Nephron (organoid): ENCODE data around the gene TBXAS1.

Experiments
- H3K27ac Mint-ChIP-seq, 3 experiments: 2 replicates each; pipeline ENCODE4 v1.8.0; 2020; ENCODE audit warnings: mixed read lengths in 3 of 3, mild to moderate bottlenecking in 2 of 3, moderate library complexity in 1 of 3
- H3K27me3 Mint-ChIP-seq: 2 replicates; pipeline ENCODE4 v1.8.0; 2021; ENCODE audit warnings: low read depth, mild to moderate bottlenecking, moderate library complexity, mixed read lengths
- H3K36me3 Mint-ChIP-seq: 2 replicates; pipeline ENCODE4 v1.8.0; 2020; ENCODE audit warnings: low read depth, mixed read lengths
- H3K4me1 Mint-ChIP-seq: 2 replicates; pipeline ENCODE4 v1.8.0; 2020; ENCODE audit warnings: mixed read lengths
- H3K4me3 Mint-ChIP-seq, 3 experiments: 2 replicates each; pipeline ENCODE4 v1.8.0; 2020; ENCODE audit warnings: mild to moderate bottlenecking in 3 of 3, mixed read lengths in 3 of 3, moderate library complexity in 2 of 3
- H3K9me3 Mint-ChIP-seq: 2 replicates; pipeline ENCODE4 v1.8.0; 2020; ENCODE audit warnings: mixed read lengths
- TF ChIP-seq, protein P1 (sequence below), 3 experiments: fragments of 200-600 bp; sonication (generic); IDR thresholded peaks; one replicate each; pipeline ENCODE4 v1.5.0; 2021; ENCODE audit warnings: antibody characterized with exemption in 3 of 3; ENCODE audit not compliant: unreplicated experiment in 3 of 3

TBXAS1 gene

GRCh38 chr7:139886899-139887298 is 57.8 kb downstream of the TBXAS1 start:
- H3K9me3 Mint-ChIP-seq: peaks cover 2% of the 10 kb centered on the region
- TF ChIP-seq, protein P1, sequence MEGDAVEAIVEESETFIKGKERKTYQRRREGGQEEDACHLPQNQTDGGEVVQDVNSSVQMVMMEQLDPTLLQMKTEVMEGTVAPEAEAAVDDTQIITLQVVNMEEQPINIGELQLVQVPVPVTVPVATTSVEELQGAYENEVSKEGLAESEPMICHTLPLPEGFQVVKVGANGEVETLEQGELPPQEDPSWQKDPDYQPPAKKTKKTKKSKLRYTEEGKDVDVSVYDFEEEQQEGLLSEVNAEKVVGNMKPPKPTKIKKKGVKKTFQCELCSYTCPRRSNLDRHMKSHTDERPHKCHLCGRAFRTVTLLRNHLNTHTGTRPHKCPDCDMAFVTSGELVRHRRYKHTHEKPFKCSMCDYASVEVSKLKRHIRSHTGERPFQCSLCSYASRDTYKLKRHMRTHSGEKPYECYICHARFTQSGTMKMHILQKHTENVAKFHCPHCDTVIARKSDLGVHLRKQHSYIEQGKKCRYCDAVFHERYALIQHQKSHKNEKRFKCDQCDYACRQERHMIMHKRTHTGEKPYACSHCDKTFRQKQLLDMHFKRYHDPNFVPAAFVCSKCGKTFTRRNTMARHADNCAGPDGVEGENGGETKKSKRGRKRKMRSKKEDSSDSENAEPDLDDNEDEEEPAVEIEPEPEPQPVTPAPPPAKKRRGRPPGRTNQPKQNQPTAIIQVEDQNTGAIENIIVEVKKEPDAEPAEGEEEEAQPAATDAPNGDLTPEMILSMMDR (IDR thresholded peaks at IDR 0.05; ENCODE audit: unreplicated experiment in 3 of 3): no peak
- H3K4me1 Mint-ChIP-seq: peaks cover 11% of the 10 kb centered on the region
- no peak overlapping the region for H3K4me3 Mint-ChIP-seq
- H3K36me3 Mint-ChIP-seq: peaks cover 3% of the 10 kb centered on the region
- H3K27me3 Mint-ChIP-seq: no peaks in the 10 kb centered on the region
- H3K27ac Mint-ChIP-seq: peak overlapping the region in 1 of 3 experiments; percentile 52

- H3K4me1 Mint-ChIP-seq: peaks cover 14% of the 10 kb centered on the region
- H3K36me3 Mint-ChIP-seq: peaks cover 3% of the 10 kb centered on the region
- no peak overlapping the region for H3K4me3 Mint-ChIP-seq
- peaks cover 2% of the 10 kb centered on the region for H3K9me3 Mint-ChIP-seq
- no peaks in the 10 kb centered on the region for H3K27me3 Mint-ChIP-seq
- peak overlapping the region in 2 of 3 experiments; percentile 4 to 74 for H3K27ac Mint-ChIP-seq
- TF ChIP-seq, protein P1 (IDR thresholded peaks at IDR 0.05; ENCODE audit: unreplicated experiment in 3 of 3): no peak
These were observed 59.0 kb downstream of the TBXAS1 start for GRCh38 chr7:139887992-139888481.

DNA sequence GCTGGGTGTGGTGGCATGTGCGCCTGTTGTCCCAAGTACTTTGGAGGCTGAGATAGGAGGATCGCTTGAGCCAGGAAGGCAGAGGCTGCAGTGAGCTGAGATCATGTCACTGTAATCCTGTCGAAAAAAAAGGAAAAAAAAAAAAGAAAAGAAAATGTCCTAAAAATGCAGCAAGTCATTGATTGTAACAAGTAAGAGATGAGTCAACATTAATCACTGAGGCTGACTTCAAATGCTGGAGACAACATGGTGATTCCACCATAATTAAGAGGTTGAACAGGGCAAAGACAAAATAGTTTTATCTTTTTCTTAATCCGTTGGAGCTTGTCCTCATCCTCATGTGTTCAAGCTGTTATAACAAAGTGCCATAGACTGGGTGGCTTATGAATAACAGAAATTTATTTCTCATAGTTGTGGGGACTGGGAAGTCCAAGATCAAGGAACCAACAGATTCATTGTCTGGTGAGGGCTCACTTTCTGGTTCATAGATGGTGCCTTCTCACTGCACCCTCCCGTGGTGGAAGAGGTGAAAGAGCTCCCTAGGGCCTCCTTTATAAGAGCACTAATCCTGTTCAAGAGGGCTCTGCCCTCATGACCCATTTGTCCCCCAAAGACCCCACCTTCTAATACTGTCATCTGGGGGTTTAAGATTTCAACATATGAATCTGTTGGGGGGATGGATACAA is 60.3 kb downstream of the TBXAS1 start:
- no peak overlapping the region for H3K27ac Mint-ChIP-seq
- H3K36me3 Mint-ChIP-seq: peaks cover 3% of the 10 kb centered on the region
- peaks cover 2% of the 10 kb centered on the region for H3K9me3 Mint-ChIP-seq
- no peak overlapping the region for H3K4me3 Mint-ChIP-seq
- H3K27me3 Mint-ChIP-seq: no peaks in the 10 kb centered on the region
- TF ChIP-seq, protein P1 (IDR thresholded peaks at IDR 0.05; ENCODE audit: unreplicated experiment in 3 of 3): no peak
- H3K4me1 Mint-ChIP-seq: peaks cover 21% of the 10 kb centered on the region

DNA sequence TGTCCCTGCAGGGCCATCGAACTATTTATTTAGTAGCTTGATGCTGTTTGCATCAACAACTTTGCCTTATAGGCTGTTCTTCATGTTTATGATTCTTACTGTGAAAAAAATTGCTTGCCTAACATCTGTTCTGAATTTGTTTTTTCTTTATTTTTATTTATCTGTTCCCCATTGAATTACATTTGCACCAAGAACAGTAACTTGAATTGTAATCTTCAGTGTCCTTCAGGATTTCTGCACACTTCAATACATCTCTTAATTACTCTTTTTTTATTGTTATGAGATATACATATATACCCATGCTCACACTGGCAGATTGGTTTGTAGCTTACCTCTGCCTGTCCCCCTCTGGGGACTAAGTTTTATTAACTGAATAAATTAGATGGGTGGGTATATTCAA is 64.4 kb downstream of the TBXAS1 start:
- TF ChIP-seq, protein P1 (IDR thresholded peaks at IDR 0.05; ENCODE audit: unreplicated experiment in 3 of 3): no peak
- Mint-ChIP-seq H3K4me3 (no peak overlapping the region), H3K36me3 (no peaks in the 10 kb centered on the region), H3K4me1 (peaks cover 23% of the 10 kb centered on the region), H3K27ac (peak overlapping the region; percentile 29 to 72 (median 36)), H3K9me3 (no peaks in the 10 kb centered on the region), H3K27me3 (no peaks in the 10 kb centered on the region)

- Mint-ChIP-seq H3K36me3 (no peaks in the 10 kb centered on the region), H3K27me3 (no peaks in the 10 kb centered on the region), H3K9me3 (no peaks in the 10 kb centered on the region), H3K4me3 (no peak overlapping the region), H3K27ac (peak overlapping the region in 1 of 3 experiments; percentile 72), H3K4me1 (peaks cover 21% of the 10 kb centered on the region)
- TF ChIP-seq, protein P1 (IDR thresholded peaks at IDR 0.05; ENCODE audit: unreplicated experiment in 3 of 3): no peak
These were observed 64.9 kb downstream of the TBXAS1 start for GRCh38 chr7:139893999-139894398.
